HepG2 (cell line): ENCODE measurements around the gene TEX30.

Source experiments
- AKAP8 ChIP-seq: sonication (generic); formaldehyde crosslinking; IDR thresholded peaks from 2 replicates; pipeline ENCODE4 v1.5.1; 2020; ENCODE audit warnings: mild to moderate bottlenecking, missing genetic modification reagents
- EHMT2 ChIP-seq: fragments of 200-600 bp; sonication (generic); IDR thresholded peaks from 2 replicates; pipeline ENCODE4 v1.7.0; 2017; ENCODE audit warnings: antibody characterized with exemption, low read depth, low read length, borderline replicate concordance
- ZZZ3 ChIP-seq: sonication (generic); formaldehyde crosslinking; IDR thresholded peaks from 2 replicates; pipeline ENCODE4 v1.4.0; 2020; ENCODE audit warnings: missing genetic modification reagents, mild to moderate bottlenecking, borderline replicate concordance

DNA sequence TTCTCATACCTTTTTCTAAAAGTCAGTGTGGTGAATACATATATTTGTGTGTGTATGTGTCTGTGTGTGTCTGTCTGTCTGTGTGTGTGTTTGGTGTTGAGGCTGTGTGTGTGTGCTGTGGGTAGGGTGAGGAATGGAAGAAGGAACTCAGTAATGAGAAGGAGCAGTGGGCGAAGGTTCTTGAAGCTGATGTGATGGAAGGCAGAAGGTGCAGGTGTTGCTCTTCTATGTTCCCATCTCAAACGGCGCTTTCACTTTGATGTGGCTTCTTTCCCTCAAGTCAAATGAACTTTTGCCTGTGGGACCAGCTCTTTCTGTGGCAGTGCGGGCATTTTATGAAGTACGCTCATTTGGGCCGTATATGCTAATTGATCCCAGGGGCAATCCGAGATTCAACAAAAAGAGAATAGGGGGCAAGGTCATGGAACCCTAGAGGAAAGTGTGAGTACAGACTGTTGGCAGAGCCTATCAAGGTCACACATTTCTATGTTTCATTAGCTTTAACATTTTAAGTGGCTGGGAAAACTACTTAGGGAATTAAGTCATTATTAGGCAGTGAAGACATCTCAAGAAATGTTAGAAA is 40.5 kb upstream of the TEX30 start:
- TF ChIP-seq AKAP8 (CRISPR knock-in tag) (no peak), EHMT2 (no peak), ZZZ3 (CRISPR knock-in tag) (no peak)
